Measurements from ENCODE around the gene RGL3.

GRCh38 chr19:11457831-11458230, 38.7 kb upstream of the RGL3 start:
- TF ChIP-seq CTCF (IDR thresholded peaks at IDR 0.05; ENCODE audit: low read depth, low read length, missing input control) (no peak), ZBTB33 (IDR thresholded peaks at IDR 0.05) (no peak), JUND (IDR thresholded peaks at IDR 0.05) (no peak), EGR1 (IDR thresholded peaks at IDR 0.05; ENCODE audit: low read depth in 2 of 2) (no peak), ATF3 (IDR thresholded peaks at IDR 0.05) (no peak), TAF1 (conservative IDR thresholded peaks at IDR 0.05) (no peak), SP1 (IDR thresholded peaks at IDR 0.05) (no peak), MAX (IDR thresholded peaks at IDR 0.05) (no peak)

Data from liver (tissue), 3 donors.